Measurements from ENCODE around the gene GGTLC3. TPM values are rescaled to one million over a fixed set of nuclear protein-coding genes. Genes with fewer than 3 reads are reported as not detected.
"Not testable (repeated sequence)": the region's sequence is repeated elsewhere in the genome, so short reads cannot be mapped to it uniquely, and the experiment has no call there.

GGTLC3 gene
- not detected for total RNA-seq

DNA sequence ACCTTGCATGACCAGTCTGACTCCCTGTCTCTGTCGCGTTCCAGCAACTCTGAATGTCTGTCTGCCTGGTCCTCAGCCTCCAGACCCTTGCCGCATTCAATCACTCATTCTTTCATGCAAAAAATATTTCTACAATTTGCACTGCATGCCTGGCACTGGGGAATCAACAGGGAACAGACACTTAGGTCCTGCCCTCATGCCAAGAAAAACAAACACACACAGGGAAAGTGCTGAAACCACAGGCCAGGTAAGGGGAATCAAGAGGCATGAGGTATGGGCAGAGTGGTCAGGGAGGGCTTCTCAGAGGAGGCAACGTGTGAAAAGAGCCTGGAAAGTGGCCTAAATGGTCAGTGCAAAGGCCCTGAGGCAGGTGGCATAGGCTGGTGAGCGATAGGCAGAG is at the start of gene GGTLC3:
GGTLC3 (minus strand) TSS at position 101 of the 400 bp plus-strand sequence. CDS start 264 bp downstream, outside the sequence.
- DNase-seq (ENCODE audit: low spot score in 2 of 2); FAIRE-seq: not testable (repeated sequence)

DNA sequence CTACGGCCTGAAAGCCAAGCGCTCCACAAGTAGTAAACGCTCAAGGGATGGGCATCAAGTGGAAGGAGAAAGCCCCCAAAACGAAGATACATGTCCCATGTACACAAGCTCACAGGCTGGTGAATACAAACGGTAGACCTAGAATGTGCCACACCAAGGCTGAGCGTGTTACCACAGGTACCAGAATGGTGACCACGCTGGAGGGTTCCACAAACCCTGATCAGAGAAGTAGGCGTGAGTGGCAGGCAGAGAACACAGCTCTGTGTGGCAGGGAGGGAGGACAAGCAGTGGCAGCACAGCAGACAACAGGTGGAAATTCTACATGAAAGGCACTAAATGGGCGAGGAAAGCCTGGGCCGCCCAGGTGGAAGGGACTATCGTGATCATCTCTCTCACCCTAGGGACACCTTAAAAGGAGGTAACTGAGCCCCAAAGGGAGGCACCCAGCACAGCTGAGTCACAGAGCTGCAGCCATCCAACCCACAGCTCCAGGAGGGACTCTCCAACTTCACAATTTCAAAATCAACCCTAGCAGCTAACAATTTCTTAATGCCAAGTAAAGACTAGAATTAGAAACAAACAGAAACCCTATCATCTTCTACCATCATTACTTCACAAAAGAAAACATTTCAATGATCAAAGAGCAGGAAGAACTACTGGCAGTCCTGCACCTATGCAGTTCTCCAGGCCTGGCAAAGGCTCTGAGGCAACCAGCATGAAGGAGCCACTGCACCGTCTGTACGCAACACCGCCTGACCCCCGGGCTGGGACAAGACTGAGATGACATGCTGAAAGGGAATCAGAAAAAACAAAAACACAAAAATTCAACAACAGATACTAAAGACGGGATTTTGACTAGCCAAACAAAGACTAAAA is 42.4 kb upstream of the GGTLC3 start:
- FAIRE-seq; DNase-seq (ENCODE audit: low spot score in 2 of 2): not testable (repeated sequence)

DNA sequence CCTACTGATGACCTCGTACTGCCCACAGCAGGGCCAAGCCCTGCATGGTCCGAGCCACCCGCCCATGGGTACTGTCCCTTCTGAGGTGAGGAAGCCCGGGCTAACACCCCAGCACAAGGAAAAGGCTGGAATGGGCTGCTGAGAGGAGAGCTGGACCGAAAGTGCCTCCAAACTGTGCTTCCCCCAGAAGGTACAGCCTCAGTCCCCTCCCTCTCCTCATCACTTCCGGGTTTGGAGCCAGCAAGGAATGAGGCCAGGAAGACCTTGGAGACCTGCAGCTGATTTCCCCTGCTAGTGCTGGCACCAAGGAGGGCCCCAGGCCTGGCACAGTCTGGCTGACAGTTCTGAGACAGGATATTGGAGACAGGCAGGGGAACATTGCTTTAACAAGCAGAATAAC is 41.0 kb upstream of the GGTLC3 start:
- not testable (repeated sequence) for FAIRE-seq; DNase-seq (ENCODE audit: low spot score in 2 of 2)

DNA sequence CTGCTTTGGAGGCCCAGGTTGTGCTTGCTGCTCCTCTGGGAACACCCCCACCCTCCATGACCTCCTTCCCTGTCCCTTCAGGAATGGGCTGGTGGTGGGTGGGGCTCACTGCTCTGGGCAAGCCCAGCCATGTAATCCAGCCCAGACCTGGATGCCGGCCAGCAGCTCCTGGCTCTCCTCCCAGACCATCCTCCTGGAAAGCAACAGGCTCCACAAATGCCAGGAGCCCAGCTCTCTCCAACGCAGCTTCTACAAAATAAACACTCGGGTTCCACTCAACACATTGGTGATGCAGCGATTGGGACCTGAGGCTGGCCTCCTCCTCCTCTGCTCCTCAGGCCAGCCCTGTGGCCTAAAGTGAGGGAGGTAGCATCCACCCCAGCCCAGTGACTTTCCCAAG is 40.6 kb upstream of the GGTLC3 start:
- DNase-seq (ENCODE audit: low spot score in 2 of 2); FAIRE-seq: not testable (repeated sequence)

DNA sequence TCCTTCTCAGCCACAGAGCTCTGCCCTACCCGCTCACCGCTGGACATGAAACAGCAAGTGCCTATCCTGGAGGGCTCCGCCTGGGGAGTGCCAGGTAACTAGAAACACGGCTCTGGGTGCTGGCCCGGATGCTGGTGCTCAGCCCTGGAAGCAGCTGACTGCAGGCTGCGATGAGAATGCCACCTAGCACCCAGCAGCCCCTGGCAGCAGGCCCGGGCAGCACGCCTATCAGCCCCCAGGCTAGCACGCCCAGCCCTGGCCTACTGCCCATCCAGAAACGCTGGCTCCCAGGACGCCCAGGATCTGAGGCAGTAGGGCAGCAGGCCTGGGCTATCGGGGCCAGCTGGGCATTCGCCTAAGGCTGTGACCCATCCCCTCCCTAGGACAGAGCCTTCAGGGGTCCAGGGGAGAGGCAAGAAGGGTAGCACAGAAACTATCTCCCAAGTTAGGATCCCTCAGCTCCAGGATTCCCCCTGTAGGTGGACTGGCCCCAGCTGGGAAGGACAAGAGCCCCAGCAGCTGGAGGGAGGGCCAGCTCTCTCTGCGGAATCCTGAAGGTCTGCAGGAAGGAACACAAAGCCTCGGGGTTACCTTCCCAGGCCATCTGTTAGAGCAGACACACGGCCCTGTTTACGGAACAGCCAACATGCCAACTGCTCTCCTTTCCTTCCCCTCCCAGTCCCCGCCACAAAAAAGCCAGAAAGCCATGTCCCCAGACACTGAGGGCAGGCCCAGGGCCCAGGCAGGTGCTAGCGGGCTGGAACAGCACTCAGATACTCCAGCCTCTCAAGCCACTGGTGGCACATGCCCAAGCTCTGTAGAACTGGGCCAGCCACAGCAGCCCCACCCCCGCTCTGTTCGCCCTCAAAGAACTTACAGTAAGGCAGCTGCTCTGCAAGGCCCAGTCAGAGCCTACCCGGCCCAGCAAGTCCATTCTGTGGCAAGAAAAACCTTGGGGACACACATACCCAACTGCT is 36.6 kb upstream of the GGTLC3 start:
- not testable (repeated sequence) for DNase-seq (ENCODE audit: low spot score in 2 of 2); FAIRE-seq

DNA sequence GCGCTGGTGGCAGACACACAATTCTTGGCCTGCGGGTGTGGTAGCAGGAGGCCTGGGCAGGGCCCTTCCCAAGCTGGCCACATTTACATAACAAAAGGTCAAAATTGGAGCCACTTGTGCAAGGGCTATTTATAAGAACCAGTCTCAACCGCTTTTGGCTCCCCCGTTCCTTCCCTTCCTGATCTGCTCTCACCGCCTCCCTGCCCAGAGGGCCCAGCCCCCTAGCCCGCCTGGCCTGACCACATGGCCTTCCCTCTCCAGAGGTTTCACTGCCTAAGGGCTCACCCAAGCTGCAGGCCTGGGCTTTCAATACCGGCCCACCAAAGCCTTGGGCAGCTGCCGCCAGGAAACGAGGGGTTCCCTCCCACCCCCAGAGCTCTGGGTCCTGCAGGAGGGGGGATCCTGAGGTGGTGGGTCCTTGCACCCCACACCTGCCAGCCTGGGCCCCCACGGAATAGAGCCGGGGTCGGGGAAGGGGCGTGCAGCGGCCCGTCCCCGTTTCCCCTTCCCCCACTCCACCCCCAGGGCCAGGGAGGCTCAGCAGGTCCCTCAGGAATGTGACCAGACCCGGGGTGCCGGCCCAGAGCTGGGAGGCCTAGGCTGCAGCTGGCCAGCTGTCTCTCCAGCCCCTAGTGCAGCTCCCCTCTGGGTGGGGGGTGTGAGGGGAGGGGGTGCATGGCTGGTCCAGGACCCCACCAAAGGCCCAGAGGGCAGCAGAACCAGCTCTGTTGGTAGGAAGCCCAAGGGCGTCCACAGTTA is 35.1 kb upstream of the GGTLC3 start:
- DNase-seq (ENCODE audit: low spot score in 2 of 2); FAIRE-seq: not testable (repeated sequence)

DNA sequence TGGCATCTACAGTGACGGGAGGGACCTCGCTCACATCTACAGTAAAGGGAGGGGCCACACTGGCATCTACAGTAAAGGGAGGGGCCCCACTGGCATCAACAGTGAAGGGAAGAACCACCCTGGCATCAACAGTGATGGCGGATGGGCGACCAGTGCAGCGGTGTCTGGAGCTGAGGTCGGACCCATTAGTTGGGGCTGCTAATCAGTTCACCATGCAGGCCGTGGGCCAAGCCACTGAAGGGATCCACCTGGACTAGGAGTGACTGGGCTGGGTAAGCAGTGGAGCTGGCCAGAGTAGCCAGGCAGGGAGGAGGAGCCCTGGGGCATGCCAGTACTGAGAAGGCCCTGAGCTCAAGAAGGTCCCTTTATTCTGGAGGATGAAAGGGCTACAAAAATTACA is 33.1 kb upstream of the GGTLC3 start:
- not testable (repeated sequence) for FAIRE-seq

DNA sequence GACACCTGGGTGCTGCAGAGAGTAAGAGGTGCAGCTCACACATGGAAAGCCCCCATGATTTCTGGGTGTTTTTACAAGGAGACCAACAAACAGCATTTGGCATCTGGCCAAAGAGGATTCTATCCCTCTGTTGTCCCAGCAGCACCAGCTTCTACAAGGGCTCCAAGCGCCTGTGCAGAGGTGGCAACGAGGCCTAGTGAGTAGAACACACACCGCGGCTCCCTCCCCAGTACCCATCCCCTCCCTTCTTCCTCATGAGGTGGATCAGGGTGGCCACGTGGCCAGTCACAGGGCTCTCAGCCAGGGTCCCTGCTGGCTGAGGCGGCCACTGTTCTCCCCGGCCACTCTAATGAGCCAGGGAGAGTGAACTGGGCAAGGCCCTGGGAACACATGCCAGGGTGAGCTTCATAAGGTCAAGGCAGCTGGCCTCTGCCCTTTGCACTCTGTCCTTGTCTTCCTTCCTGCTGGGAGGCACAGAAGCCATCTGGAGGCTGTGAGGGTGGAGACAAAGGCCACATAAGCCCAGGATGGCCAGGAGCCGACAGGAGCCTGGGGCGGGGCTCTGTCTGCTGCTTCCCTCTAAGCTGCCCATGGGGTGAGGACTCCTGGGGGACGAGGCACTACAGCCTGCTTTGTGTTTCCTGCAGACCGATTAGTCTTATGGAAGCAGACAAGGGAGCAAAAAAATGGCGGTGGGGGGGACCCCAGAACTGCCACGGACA is 31.7 kb upstream of the GGTLC3 start:
- FAIRE-seq; DNase-seq (ENCODE audit: low spot score in 2 of 2): not testable (repeated sequence)

More for the DNA sequence above, 33.1 kb upstream of the GGTLC3 start:
- not testable (repeated sequence) for DNase-seq (ENCODE audit: low spot score in 2 of 2)

DNA sequence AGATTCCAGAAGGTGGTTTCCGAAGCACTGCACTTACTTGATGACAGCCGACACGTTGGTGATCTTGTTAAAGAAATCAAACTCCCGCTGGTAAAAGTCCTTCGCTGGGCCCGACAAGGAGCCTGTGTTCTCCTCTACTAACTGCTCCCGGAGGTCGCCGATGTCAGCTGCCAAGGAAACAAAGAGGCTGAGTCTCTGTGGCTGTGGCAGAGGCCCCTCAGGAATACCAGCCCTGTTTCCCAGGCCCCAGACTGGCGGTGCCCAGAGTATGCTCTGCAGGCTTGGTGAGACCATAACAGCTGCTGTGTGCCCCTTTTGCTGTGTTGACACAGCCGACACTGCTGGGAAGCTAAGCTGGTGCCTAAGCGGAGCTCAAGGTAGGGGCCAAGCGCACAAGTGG is 26.7 kb upstream of the GGTLC3 start:
- not testable (repeated sequence) for FAIRE-seq; DNase-seq (ENCODE audit: low spot score in 2 of 2)

DNA sequence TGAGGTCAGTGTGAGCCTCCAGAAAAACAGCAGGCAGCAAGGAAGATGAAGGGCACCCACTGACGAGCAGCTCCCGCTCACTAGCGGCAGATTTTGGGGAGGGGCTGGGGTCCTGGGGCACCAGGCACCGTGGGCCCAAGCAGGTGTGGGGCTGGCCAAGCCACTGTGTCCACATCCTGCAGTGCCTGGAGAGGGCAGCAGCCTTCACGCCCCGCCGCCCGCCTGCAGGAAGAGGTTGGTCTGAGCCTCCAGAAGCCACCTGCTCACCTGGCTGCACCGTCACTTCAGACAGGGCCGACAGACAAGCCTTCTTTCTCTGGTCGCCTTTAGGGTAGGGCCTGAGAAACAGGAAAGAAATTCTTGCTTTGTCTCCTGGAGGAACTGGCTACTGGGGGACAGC is 25.4 kb upstream of the GGTLC3 start:
- not testable (repeated sequence) for FAIRE-seq; DNase-seq (ENCODE audit: low spot score in 2 of 2)

DNA sequence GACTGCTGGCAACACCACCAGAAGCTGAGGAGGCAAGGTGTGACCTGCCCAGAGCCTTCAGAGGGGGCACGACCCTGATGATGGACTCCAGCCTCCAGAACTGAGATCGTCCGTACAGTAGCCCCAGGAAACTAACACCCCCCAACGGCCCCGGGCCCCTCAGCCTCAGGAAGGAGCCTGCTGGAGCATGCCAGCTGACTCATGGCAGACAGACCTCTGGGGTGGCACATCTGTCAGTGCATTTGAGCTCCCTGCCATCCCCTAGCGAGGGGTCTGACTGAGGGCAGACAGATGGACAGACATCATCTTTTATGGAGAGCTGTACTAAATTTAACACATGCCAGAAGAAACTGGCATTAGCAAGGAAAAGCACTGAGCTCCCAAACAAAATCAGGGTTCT is 22.0 kb upstream of the GGTLC3 start:
- not testable (repeated sequence) for FAIRE-seq; DNase-seq (ENCODE audit: low spot score in 2 of 2)

DNA sequence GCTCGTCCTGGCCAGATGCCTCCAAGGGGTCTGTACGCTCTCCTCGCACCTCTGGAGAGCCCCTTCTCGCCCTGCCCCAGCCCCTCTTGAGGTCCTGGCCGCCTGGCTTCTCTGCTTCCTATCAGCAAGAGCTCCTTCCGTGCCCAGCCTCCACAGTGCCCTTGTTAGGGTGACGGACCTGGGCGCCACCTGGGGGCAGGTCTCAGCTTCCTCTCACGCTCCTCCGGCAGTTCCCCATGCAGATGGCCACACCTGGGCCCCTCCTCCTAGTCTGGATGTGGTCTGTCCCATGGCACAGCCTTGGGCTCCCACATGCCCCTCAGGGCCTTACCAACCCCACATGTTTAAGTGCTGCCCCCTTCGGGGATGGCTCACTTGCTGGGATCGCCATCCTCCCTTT is 16.4 kb upstream of the GGTLC3 start:
- FAIRE-seq; DNase-seq (ENCODE audit: low spot score in 2 of 2): not testable (repeated sequence)

DNA sequence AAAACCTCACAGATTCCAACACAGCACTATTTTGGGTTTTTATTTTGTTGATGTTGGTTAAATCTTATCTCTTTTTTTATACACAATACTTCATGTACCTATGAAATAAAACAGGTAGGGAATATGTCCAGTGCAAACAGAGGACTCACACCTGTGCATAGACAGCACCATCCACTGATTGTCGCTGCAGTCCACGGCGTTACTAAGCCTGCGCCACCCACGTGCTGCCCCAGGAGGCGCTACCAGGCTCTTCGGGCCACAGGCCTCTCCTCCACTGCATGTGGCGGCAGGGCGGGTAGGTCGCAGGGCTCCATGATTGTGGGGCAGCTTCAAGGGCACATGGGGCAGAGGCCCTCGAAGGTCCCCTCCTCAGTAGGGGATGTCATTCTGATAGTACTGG is 15.7 kb upstream of the GGTLC3 start:
- not testable (repeated sequence) for DNase-seq (ENCODE audit: low spot score in 2 of 2); FAIRE-seq

DNA sequence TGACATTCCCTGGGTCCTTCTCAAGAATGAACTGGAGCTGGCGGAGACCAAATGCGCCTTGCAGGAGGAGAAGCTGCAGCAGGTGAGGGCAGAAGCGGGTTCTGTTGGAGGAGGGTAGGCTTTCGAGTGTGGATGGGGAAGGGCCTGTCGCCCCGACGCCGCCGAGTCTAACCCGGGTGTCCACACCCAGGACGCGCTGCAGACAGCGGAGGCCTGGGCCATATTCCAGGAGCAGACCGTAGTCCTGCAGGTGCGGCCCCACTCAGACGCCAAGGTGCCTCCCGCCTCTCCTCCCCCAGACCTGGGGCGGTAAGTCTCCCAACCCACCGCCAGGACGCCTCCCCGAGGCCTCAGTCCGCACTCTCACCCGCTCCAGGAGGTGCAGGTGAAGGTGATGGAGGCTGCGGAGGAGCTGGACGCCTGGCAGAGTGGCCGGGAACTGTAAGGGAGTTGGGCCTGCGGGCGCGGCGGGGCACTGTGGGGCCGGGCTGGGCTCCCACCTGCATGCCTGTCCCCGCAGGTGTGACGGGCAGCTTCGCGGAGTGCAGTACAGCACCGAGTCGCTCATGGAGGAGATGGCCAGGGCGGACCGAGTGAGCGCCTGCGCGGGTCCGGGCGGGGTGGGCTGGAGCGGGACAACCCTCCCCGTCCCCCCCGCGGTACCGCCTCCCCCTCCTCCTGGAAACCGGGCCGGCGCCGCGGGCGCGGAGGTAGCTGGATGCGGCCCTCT is 11.6 kb upstream of the GGTLC3 start:
- FAIRE-seq; DNase-seq (ENCODE audit: low spot score in 2 of 2): not testable (repeated sequence)

DNA sequence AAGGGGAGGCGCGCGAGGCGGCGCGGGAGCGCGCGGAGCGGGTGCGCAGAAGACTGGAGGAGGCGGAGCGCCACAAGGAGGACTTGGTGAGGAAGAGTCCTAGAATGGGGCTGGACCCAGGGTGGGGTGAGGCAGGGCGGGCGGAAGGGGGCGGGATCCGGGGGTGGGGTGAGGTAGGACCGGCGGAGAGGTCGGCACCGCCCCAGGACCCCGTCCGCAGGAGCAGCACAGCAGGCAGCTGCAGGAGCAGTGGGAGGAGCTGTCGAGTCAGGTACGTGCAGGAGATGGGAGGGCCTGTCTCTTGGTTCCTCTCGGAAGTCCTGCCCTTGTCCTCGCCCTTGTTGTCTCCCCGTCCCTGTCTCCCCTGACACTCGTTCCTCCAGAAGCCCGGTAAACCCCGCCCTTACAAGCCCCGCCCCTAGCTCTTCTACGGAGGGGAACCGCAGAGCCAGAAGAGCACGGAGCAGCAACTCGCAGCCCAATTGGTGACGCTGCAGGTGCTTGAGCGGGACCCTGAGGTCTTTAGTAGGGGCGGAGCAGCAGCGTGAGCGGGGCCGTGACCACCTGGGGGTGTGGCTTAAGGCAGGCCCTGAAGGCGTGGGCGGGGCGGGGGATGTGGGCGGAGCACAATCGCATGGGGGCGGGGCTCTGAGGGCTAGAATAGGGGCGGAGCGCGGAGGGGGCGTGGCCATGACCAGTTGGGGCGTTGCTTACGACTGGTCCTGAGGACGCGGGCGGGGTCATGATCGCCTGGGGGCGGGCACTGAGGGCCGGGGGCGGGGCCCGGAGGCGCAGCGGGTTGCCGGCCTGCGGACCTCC is 10.8 kb upstream of the GGTLC3 start:
- FAIRE-seq; DNase-seq (ENCODE audit: low spot score in 2 of 2): not testable (repeated sequence)

DNA sequence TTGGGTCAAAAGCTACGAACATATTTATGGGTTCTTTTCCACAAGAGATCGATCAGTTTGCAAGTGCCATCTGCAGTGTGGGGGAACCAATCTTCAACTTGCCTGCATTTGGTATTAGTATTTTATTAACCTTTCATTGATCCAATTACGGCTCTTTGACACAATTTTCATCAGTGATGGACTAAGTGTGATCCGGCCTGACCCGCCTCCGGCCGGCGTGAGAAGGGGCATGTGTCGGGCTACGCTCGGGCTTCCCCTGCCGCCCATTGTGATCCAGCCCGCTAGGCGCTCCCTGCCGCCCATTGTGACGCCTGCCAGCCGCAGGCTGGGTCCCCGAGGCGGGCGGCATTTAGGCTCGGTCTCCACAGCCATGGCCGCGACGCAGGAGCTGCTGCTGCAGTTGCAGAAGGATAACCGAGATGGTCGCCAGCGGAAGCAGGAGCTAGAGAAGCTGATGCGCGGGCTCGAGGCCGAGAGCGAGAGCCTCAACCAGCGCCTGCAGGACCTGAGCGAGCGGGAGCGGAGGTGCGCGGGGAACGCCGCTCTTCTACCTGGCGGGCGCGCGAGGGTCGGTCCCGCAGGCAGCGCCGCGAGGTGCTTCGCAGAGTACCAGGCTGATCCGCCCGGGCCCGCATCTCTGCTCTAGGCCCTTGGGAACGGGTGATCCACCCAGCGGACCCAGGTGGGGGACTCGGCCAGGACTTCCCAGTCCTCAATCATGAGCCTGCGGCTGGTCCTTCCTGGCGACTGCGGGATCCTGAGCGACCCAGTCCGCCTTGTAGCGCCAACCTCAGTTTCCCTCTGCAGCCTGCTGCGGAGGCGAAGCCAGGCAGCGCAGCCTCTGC is 10.0 kb upstream of the GGTLC3 start, which contains the start of gene TMEM191B:
TMEM191B (plus strand) TSS at position 51 of the 845 bp plus-strand sequence; CDS start at position 230, 179 bp downstream.
- FAIRE-seq; DNase-seq (ENCODE audit: low spot score in 2 of 2): not testable (repeated sequence)
